HG02884 (cell line): ENCODE data around the gene ASTN2.
A peak's percentile ranks its signal among the peaks of the same experiment; 100 is the strongest.

Experiments
- ATAC-seq: cut with Tn5 transposase; IDR thresholded peaks from one replicate; pipeline ENCODE4 v1.9.1; 2021; ENCODE audit warnings: mild to moderate bottlenecking, moderate library complexity; ENCODE audit not compliant: unreplicated experiment

ASTN2 gene

GRCh38 chr9:116986015-116986414 is 428.8 kb downstream of the ASTN2 start:
- no peak for ATAC-seq

- no peak for ATAC-seq
Measured at GRCh38 chr9:116985596-116985995, 429.3 kb downstream of the ASTN2 start.

- no peak for ATAC-seq
Measured at GRCh38 chr9:116984111-116984510, 430.7 kb downstream of the ASTN2 start.

GRCh38 chr9:116980582-116981120 is 434.2 kb downstream of the ASTN2 start:
- no peak for ATAC-seq

GRCh38 chr9:116979456-116979855 is 435.4 kb downstream of the ASTN2 start:
- no peak for ATAC-seq

GRCh38 chr9:116978155-116978554 is 436.7 kb downstream of the ASTN2 start:
- no peak for ATAC-seq

GRCh38 chr9:116975126-116975525 is 439.7 kb downstream of the ASTN2 start:
- no peak for ATAC-seq

GRCh38 chr9:116966199-116966598 is 448.7 kb downstream of the ASTN2 start:
- no peak for ATAC-seq

- no peak for ATAC-seq
Measured at GRCh38 chr9:116964258-116964657, 450.6 kb downstream of the ASTN2 start.

- no peak for ATAC-seq
Measured at GRCh38 chr9:116959809-116960208, 455.0 kb downstream of the ASTN2 start.

GRCh38 chr9:116958881-116959280 is 456.0 kb downstream of the ASTN2 start:
- no peak for ATAC-seq

GRCh38 chr9:116954731-116955130 is 460.1 kb downstream of the ASTN2 start:
- ATAC-seq = no peak

GRCh38 chr9:116953271-116953670 is 461.6 kb downstream of the ASTN2 start:
- ATAC-seq = no peak

- no peak for ATAC-seq
Measured at GRCh38 chr9:116952436-116952810, 462.4 kb downstream of the ASTN2 start.

- ATAC-seq = peak; percentile 69
Measured at GRCh38 chr9:116951588-116952435, 463.0 kb downstream of the ASTN2 start.

- ATAC-seq = no peak
Measured at GRCh38 chr9:116945817-116946216, 469.0 kb downstream of the ASTN2 start.

GRCh38 chr9:116944714-116945534 is 469.9 kb downstream of the ASTN2 start:
- no peak for ATAC-seq

GRCh38 chr9:116943970-116944369 is 470.9 kb downstream of the ASTN2 start:
- ATAC-seq = no peak

- ATAC-seq = peak; percentile 46
Measured at GRCh38 chr9:116942593-116943061, 472.2 kb downstream of the ASTN2 start.

GRCh38 chr9:116941266-116941665 is 473.6 kb downstream of the ASTN2 start:
- no peak for ATAC-seq

- ATAC-seq = no peak
Measured at GRCh38 chr9:116940614-116941215, 474.1 kb downstream of the ASTN2 start.
